Psoas muscle (tissue), 8 donors: ENCODE measurements around the gene SNRNP27. TPM values are rescaled to one million over a fixed set of nuclear protein-coding genes. Genes with fewer than 3 reads are reported as not detected.

Experiments used
- ATAC-seq, 4 donors: fragments of 200-7000 bp; cut with Tn5 transposase; one replicate each; pipeline ENCODE4 v1.9.1; 2020; ENCODE audit warnings: moderate library complexity in 3 of 4, mild to moderate bottlenecking in 2 of 4
- DNase-seq, 2 donors: peaks; one replicate each; pipeline ENCODE4 v3.0.0-alpha.2; 2020
- H3K27ac ChIP-seq: fragments of 200-600 bp; one replicate; pipeline ENCODE4 v1.8.0; 2022
- H3K27me3 ChIP-seq, 3 donors: fragments of 200-600 bp in 1 of 3; one replicate each; pipeline versions ENCODE4 v1.6.1 to v1.8.0; 2013 to 2022; ENCODE audit warnings: low read length in 2 of 3, mild to moderate bottlenecking in 2 of 3, moderate library complexity in 1 of 3; ENCODE audit not compliant: insufficient read depth in 3 of 3
- H3K36me3 ChIP-seq, 2 donors: fragments of 200-600 bp in 1 of 2; one replicate each; pipeline versions ENCODE4 v1.6.1 to v1.8.0; 2013 to 2022; ENCODE audit warnings: low read depth in 1 of 2, mild to moderate bottlenecking in 1 of 2, moderate library complexity in 1 of 2; ENCODE audit not compliant: insufficient read depth in 1 of 2
- H3K4me1 ChIP-seq: fragments of 200-600 bp; one replicate; pipeline ENCODE4 v1.8.0; 2022
- H3K4me3 ChIP-seq: fragments of 200-600 bp; one replicate; pipeline ENCODE4 v1.8.0; 2022; ENCODE audit warnings: mild to moderate bottlenecking
- H3K9me3 ChIP-seq: fragments of 200-600 bp; one replicate; pipeline ENCODE4 v1.8.0; 2022
- CTCF ChIP-seq: fragments of 200-600 bp; IDR thresholded peaks from one replicate; pipeline ENCODE4 v1.8.0; 2022; ENCODE audit warnings: antibody characterized with exemption
- WGBS, 3 donors: extraction: QIAGEN DNeasy Blood & Tissue Kit; methylation state at CpG; one replicate each; pipeline versions ENCODE4 v1.1.6 to v1.1.7; 2013; 5-methylcytosine and 5-hydroxymethylcytosine counted together
- intact Hi-C, 2 donors: fragments of 100-400 bp; cut with DNase I; formaldehyde crosslinking; loops; one replicate each; pipeline versions ENCODE4 v1.11.0 to v1.14.2; 2022
- polyA plus RNA-seq, 3 donors: library from polyadenylated mRNA; stranded (reverse); fragments of 200-250 nt; gene quantifications; one replicate each; pipeline ENCODE4 v1.2.3, GENCODE V29; 2013
- total RNA-seq, 4 donors: library from RNA; stranded (reverse); fragmentation: NEBNext Ultra II Directional in 2 of 4; extraction: Animal tissue kit (Norgen Biotek cat#: 25700) in 2 of 4; gene quantifications; one replicate each; pipeline versions ENCODE4 v1.2.1 to v1.2.4, GENCODE V29; 2021 to 2023
- donor health status: healthy with polysubstance abuse.
- donor health status: DM: no; HTN: no; CAD: no; lungs with moderate emphysema.
- donor health status: Bipolar disorder and iron deficiency.
- donor health status: healthy.
- donor health status: DM: yes; HTN: yes; CAD: no.
- donor health status: DM: no; HTN: no; CAD: no.
- donor health status: DM: no; HTN: no; CAD: no.
- donor health status: DM: yes; HTN: yes; CAD: no.

SNRNP27 gene
- total and polyA plus RNA-seq, 7 donors: 75.9 to 215 (median 83.3) TPM

GRCh38 chr2:69847068-69847828 lies 46.5 kb upstream of the SNRNP27 start:
- intact Hi-C loops: no loop called here
- no peaks in the 10 kb centered on the region for H3K9me3 ChIP-seq
- no peak overlapping the region for H3K27ac ChIP-seq
- WGBS, 3 donors: 92 to 96% (median 94%) methylated on average over 5 of the region's 5 CpGs
- H3K36me3 ChIP-seq: peaks cover 3 to 89% of the 10 kb centered on the region in 2 donors
- H3K4me1 ChIP-seq: no peaks in the 10 kb centered on the region
- H3K4me3 ChIP-seq: no peak overlapping the region
- ATAC-seq (no peak), DNase-seq (no peak)
- no peaks in the 10 kb centered on the region for H3K27me3 ChIP-seq
- no peak for TF ChIP-seq CTCF

- no peak for TF ChIP-seq CTCF
- no peaks in the 10 kb centered on the region for H3K9me3 ChIP-seq
- no peaks in the 10 kb centered on the region for H3K4me1 ChIP-seq
- DNase-seq (no peak), ATAC-seq (no peak)
- H3K4me3 ChIP-seq: no peak overlapping the region
- H3K36me3 ChIP-seq: peaks cover 3 to 96% of the 10 kb centered on the region in 2 donors
- intact Hi-C loops: no loop called here
- H3K27me3 ChIP-seq: no peaks in the 10 kb centered on the region
- WGBS, 3 donors: 92 to 95% (median 93%) methylated on average over 7 of the region's 7 CpGs
- H3K27ac ChIP-seq: no peak overlapping the region
Measured at GRCh38 chr2:69848186-69848790, 45.5 kb upstream of the SNRNP27 start.

- no peak for ATAC-seq
- Histone ChIP-seq H3K27me3 (no peaks in the 10 kb centered on the region), H3K36me3 (peaks cover 0 to 34% of the 10 kb centered on the region in 2 donors), H3K27ac (no peak overlapping the region), H3K9me3 (no peaks in the 10 kb centered on the region), H3K4me1 (no peaks in the 10 kb centered on the region), H3K4me3 (no peak overlapping the region)
- no peak for DNase-seq
- 96 to 100% (median 97%) methylated on average over 2 of the region's 2 CpGs for WGBS, 3 donors
- no peak for TF ChIP-seq CTCF
- intact Hi-C loops: no loop called here
Measured at GRCh38 chr2:69858261-69858660, 35.5 kb upstream of the SNRNP27 start.

GRCh38 chr2:69863298-69863697 lies 30.5 kb upstream of the SNRNP27 start:
- WGBS, 3 donors: 85 to 100% (median 94%) methylated on average over 1 of the region's 1 CpG
- no peak for DNase-seq
- no peak overlapping the region for H3K27ac ChIP-seq
- H3K4me3 ChIP-seq: no peak overlapping the region
- no peaks in the 10 kb centered on the region for H3K4me1 ChIP-seq
- peaks cover 7 to 59% of the 10 kb centered on the region in 2 donors for H3K36me3 ChIP-seq
- no peak for ATAC-seq
- H3K27me3 ChIP-seq: no peaks in the 10 kb centered on the region
- H3K9me3 ChIP-seq: no peaks in the 10 kb centered on the region
- intact Hi-C loops: no loop called here
- TF ChIP-seq CTCF: no peak
